Neural cell (in vitro differentiated cells): Measurements from ENCODE around the gene FSD2.

Experiments used
- POLR2AphosphoS5 ChIP-seq: IDR thresholded peaks from 2 replicates; pipeline ENCODE4 v1.6.1; 2012
- TF ChIP-seq, protein P1 (sequence below): fragments of 450-650 bp; IDR thresholded peaks from 2 replicates; pipeline ENCODE4 v1.5.1; 2014; ENCODE audit warnings: antibody characterized with exemption, mild to moderate bottlenecking, moderate library complexity; ENCODE audit not compliant: poor library complexity, severe bottlenecking

DNA sequence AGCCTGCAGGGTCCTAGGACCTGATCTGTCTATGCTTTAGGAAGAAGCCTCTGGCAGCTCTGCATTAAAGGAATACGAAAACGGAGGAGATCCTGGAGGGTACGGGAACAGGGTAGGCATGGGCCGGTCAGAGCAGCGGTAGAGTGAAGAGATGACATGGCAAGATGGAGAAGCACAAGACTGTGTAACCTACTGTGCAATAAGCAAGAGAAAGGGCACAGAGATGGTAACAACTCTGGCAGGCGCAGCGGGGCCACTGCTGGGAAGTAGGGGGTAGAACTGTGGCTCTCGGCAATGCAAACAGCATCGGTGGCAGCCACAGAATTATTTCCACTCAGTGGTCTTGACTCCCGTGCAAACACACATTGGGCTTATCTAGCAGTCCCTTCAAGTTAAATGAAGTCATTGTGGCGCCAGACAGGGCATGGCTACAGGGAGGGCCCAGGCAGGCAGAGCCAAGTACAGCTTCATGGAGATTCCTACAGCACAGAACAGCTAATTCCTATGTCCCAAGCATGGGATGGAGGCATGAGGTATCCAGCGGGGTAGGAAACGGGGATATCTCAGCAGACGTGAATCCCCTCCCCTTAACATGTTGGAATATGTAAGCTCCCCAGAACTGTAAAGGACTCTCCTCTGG, 32.3 kb upstream of the FSD2 start:
- TF ChIP-seq, protein P1, sequence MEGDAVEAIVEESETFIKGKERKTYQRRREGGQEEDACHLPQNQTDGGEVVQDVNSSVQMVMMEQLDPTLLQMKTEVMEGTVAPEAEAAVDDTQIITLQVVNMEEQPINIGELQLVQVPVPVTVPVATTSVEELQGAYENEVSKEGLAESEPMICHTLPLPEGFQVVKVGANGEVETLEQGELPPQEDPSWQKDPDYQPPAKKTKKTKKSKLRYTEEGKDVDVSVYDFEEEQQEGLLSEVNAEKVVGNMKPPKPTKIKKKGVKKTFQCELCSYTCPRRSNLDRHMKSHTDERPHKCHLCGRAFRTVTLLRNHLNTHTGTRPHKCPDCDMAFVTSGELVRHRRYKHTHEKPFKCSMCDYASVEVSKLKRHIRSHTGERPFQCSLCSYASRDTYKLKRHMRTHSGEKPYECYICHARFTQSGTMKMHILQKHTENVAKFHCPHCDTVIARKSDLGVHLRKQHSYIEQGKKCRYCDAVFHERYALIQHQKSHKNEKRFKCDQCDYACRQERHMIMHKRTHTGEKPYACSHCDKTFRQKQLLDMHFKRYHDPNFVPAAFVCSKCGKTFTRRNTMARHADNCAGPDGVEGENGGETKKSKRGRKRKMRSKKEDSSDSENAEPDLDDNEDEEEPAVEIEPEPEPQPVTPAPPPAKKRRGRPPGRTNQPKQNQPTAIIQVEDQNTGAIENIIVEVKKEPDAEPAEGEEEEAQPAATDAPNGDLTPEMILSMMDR, result no peak
- no peak for TF ChIP-seq POLR2AphosphoS5
